ENCODE measurements around the gene MTA2. TPM values are rescaled to one million over a fixed set of nuclear protein-coding genes. Genes with fewer than 3 reads are reported as not detected.
A peak's percentile ranks its signal among the peaks of the same experiment; 100 is the strongest.
"Not testable (repeated sequence)": the region's sequence is repeated elsewhere in the genome, so short reads cannot be mapped to it uniquely, and the experiment has no call there.

Gene MTA2
- total RNA-seq, 1 donor from 2014 or later, result 162 TPM

DNA sequence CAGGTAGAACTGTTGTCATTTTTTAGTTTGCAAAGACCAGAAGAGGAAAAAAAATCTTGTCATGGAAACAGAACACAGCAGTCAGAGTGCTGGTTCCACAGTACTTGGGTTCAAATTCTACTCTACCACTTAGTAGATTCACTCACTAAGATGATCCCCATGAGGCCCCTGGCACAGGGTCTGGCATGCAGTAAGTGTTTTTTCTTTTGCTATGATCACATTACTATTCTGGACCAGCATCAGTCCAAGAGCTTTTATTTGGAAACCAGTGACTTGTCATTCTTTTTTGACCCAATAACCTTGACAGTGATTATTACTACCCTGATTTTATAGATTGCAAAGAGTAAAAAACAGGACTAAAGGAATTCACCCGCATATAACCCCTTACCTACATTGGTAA is 32.1 kb downstream of the MTA2 start:
- H3K27me3 ChIP-seq (ENCODE audit: control insufficient read depth, insufficient read depth, low read length), result no peaks in the 10 kb centered on the region
- FAIRE-seq, result no peak
- TF ChIP-seq, protein P1, sequence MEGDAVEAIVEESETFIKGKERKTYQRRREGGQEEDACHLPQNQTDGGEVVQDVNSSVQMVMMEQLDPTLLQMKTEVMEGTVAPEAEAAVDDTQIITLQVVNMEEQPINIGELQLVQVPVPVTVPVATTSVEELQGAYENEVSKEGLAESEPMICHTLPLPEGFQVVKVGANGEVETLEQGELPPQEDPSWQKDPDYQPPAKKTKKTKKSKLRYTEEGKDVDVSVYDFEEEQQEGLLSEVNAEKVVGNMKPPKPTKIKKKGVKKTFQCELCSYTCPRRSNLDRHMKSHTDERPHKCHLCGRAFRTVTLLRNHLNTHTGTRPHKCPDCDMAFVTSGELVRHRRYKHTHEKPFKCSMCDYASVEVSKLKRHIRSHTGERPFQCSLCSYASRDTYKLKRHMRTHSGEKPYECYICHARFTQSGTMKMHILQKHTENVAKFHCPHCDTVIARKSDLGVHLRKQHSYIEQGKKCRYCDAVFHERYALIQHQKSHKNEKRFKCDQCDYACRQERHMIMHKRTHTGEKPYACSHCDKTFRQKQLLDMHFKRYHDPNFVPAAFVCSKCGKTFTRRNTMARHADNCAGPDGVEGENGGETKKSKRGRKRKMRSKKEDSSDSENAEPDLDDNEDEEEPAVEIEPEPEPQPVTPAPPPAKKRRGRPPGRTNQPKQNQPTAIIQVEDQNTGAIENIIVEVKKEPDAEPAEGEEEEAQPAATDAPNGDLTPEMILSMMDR (IDR thresholded peaks at IDR 0.05; ENCODE audit: insufficient read depth, low read length, severe bottlenecking), result no peak

DNA sequence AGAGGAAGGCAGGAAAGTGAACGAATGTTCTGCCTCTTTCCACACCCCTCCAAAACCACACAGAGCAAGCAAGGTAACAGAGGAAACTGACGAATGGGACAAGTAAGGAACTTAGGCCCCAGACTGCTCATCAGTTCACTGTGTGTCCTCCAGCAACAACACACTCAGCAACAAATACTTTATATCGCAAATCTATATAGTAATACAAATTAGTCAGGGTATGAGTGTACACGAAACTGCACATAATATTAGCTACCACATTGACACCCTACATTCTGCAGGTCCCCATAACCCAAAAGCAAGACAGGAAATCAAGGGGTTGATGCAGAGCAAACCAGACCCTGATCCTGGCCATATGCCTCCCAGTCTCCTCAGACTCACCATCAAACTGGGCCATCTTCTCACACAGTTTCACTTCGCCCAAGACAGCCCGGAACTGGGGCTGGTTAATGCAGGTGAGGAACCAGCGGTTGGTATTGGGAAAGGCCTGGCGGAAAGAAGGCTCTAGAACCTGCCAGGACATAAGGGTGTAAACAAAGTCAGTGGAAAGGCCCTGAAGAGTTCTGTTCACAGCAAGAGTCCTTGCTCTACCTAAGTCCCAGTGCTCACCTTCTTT is 34.5 kb downstream of the MTA2 start:
- TF ChIP-seq, protein P1 (IDR thresholded peaks at IDR 0.05; ENCODE audit: insufficient read depth, low read length, severe bottlenecking), result no peak

More for the DNA sequence above, 32.1 kb downstream of the MTA2 start:
- DNase-seq (ENCODE audit: low read depth), result no peak
- no peak overlapping the region for H3K4me3 ChIP-seq (ENCODE audit: low read depth, low read length)
- H3K36me3 ChIP-seq (ENCODE audit: control insufficient read depth, insufficient read depth, low read length), result peaks cover 37% of the 10 kb centered on the region

DNA sequence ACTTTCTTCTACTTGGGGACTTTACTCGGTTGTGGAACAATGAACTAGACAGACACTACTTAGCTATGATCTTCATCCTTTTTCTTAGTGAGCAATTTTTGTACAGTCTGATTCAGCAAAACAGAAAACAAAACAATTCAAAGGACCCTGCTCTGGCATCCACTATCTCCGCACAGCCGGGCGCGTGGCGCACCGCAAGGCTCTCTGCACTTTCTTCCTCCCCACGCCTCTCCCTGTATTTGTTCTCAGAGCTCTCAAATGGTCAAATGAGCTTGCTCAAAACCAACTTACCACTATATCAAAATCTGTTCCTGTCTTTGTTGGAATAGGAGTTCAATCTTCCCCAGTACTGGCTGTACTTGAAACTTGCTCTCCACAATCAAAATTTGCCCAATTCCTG is 35.4 kb downstream of the MTA2 start:
- DNase-seq (ENCODE audit: low read depth), result no peak
- TF ChIP-seq, protein P1 (IDR thresholded peaks at IDR 0.05; ENCODE audit: insufficient read depth, low read length, severe bottlenecking), result no peak
- Histone ChIP-seq H3K4me3 (ENCODE audit: low read depth, low read length) (no peak overlapping the region), H3K36me3 (ENCODE audit: control insufficient read depth, insufficient read depth, low read length) (peaks cover 31% of the 10 kb centered on the region), H3K27me3 (ENCODE audit: control insufficient read depth, insufficient read depth, low read length) (no peaks in the 10 kb centered on the region)
- FAIRE-seq, result no peak

More for the DNA sequence above, 34.5 kb downstream of the MTA2 start:
- Histone ChIP-seq H3K4me3 (ENCODE audit: low read depth, low read length) (no peak overlapping the region), H3K36me3 (ENCODE audit: control insufficient read depth, insufficient read depth, low read length) (peaks cover 38% of the 10 kb centered on the region), H3K27me3 (ENCODE audit: control insufficient read depth, insufficient read depth, low read length) (no peaks in the 10 kb centered on the region)
- DNase-seq (ENCODE audit: low read depth) (no peak), FAIRE-seq (no peak)

DNA sequence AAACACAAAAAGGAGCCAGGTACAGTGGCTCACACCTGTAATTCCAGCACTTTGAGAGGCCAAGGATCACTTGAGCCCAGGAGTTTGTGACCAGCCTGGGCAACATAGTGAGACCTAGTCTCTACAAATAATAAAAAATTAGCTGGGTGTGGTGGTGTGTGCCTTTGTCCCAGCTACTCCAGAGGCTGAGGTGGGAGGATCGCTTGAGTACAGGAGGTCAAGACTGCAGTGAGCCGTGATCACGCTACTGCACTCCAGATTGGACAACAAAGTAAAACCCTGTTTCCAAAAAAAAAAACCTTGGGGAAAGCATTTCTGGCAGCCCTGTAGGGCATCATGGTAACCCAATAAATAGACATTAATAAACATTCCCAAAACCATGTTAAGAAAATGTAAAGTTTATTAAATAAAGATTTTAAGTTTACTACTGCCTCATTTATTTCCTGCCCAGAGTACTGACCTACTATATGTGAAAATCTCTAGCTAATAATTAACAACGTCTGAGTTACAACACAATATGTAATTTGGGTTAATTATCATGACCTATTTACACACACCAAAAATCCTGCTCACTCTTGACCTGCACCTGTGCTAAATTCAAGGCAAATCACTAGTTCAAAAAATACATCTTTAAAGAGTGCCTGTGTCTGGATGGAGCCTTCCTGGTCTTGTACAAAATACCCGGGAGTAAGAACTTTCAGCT is 36.4 kb downstream of the MTA2 start:
- H3K4me3 ChIP-seq (ENCODE audit: low read depth, low read length), result no peak overlapping the region
- H3K36me3 ChIP-seq (ENCODE audit: control insufficient read depth, insufficient read depth, low read length), result peaks cover 23% of the 10 kb centered on the region
- no peak for FAIRE-seq
- H3K27me3 ChIP-seq (ENCODE audit: control insufficient read depth, insufficient read depth, low read length), result no peaks in the 10 kb centered on the region
- TF ChIP-seq, protein P1 (IDR thresholded peaks at IDR 0.05; ENCODE audit: insufficient read depth, low read length, severe bottlenecking), result no peak
- no peak for DNase-seq (ENCODE audit: low read depth)

DNA sequence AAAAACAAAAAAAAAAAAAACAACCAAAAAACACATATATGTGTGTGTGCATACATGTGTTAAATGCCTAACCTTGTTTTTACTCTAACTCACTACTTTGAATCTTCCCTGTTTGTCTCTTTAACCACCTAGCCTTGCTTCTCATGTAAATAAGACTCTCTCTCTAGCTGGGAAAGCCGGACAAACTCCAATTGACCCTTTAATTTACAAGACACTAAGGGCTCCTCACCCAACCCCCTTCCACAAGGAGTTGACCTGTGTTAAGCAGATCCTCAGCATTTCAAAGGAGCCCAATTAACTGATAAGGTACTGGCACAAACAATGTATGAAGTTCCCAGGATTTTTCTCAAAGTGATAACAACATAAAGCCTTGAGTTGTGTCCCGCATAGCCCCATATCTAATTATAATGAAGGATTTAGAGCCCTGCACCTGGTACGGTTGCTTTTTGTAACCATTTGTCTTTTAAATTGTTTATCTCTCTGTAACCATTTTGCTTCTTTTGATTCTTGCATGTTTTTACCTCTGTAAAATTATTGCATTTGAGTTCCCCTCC is 39.9 kb downstream of the MTA2 start:
- H3K36me3 ChIP-seq (ENCODE audit: control insufficient read depth, insufficient read depth, low read length), result peaks cover 15% of the 10 kb centered on the region
- not testable (repeated sequence) for FAIRE-seq; H3K4me3 ChIP-seq (ENCODE audit: low read depth, low read length); DNase-seq (ENCODE audit: low read depth); H3K27me3 ChIP-seq (ENCODE audit: control insufficient read depth, insufficient read depth, low read length)

DNA sequence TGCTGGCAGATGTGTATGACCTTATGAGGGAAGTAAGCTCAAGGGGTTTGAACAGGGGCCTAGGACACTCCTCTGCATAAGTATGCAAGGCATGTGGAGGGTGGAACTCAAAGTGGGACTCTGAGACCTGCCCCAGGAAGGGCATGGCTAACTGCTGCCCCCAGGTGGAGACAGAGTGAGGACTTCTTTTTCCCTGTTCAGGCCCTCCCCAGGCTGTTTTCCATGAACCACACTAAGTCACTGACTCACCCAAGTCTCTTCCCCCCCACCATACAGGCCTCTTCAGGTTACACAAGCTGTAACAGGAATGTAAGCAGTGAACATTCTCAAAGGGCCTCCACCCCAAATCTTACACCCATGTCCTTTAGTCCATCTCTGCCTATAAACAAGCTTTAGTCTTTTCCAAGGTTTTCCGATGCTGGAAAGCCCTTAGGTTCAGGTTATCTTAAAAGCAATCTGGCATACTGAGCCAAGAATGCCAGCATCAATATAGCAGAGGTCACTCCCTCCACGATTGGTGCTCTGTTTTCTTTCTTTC is 41.0 kb downstream of the MTA2 start:
- Histone ChIP-seq H3K36me3 (ENCODE audit: control insufficient read depth, insufficient read depth, low read length) (peaks cover 10% of the 10 kb centered on the region), H3K4me3 (ENCODE audit: low read depth, low read length) (no peak overlapping the region), H3K27me3 (ENCODE audit: control insufficient read depth, insufficient read depth, low read length) (no peaks in the 10 kb centered on the region)
- TF ChIP-seq, protein P1 (IDR thresholded peaks at IDR 0.05; ENCODE audit: insufficient read depth, low read length, severe bottlenecking), result peak; percentile 95
- peak; percentile 98 for DNase-seq (ENCODE audit: low read depth)
- FAIRE-seq, result no peak

DNA sequence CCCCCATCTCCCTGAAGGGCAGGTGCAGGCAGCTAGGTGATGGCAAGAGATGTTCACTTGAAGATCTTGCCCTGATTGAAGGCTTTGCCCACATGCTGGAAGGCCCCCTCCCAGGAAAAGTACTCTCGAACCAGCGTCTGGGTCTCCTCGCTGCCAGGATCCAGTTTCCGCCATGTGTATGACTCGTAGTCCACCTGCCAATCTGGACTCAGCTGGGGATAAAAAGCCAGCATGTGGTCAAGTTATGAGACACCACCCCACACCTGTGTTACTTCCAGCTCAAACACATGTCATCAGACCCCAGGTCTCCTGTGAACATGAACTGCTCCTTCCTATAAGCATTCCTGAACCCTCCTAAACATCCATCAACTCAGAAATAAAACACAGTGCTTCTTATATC is 42.0 kb downstream of the MTA2 start:
- not testable (repeated sequence) for H3K27me3 ChIP-seq (ENCODE audit: control insufficient read depth, insufficient read depth, low read length); H3K36me3 ChIP-seq (ENCODE audit: control insufficient read depth, insufficient read depth, low read length); H3K4me3 ChIP-seq (ENCODE audit: low read depth, low read length); FAIRE-seq
- peak; percentile 32 for DNase-seq (ENCODE audit: low read depth)
